Measurements from ENCODE around the gene PHF21B.

DNA sequence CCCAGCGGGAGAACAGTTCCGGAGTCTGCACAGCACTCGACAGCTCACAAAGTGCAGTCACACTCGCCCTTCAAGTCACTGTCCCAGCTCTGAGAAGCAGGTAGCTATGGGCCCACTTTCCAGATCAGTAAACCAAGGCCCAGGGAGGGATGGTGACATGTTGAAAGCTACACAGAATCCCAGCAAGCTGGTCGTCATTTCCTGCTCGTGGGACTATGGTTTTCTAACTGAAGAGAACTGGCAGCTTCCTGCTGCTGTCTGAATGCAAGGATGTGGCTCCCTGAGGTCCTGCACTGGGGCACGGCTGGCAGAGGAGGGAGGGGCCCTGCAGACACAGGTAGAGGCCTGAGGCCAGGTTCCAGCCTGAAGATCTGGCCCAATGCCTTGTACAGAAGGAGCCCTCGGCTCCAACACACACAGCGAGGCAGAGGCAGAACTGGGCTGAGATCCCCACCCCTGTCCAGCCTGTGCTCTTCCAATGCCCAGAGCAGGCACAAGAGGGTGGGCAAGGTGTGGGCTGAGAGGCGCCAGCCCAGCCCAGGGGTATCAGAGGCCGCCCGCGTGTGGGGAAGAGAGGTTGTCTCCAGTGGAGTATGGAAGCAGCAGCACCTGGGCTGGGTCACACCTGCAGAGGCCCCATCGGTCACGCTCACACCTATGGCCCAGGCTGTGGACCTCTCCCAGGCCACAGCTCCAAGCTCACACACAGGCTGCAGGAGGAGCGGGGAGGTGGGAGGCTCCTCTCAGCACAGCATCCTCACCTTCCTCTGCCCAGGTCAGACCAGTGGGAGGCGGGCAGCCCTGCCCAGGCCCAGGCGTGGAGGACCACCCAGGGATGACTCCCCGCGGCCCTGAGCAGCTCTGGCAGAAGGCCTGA is 119.2 kb downstream of the PHF21B start:
- TF ChIP-seq YY1 (IDR thresholded peaks at IDR 0.05; ENCODE audit: low read depth) (no peak), CEBPB (IDR thresholded peaks at IDR 0.05) (no peak), TEAD4 (IDR thresholded peaks at IDR 0.05) (no peak), CREB1 (IDR thresholded peaks at IDR 0.05; ENCODE audit: low read depth) (no peak), TCF12 (IDR thresholded peaks at IDR 0.05; ENCODE audit: low read depth) (no peak), TAF1 (IDR thresholded peaks at IDR 0.05; ENCODE audit: low read depth) (no peak), EP300 (IDR thresholded peaks at IDR 0.05; ENCODE audit: borderline replicate concordance) (no peak)
- TF ChIP-seq, protein P1, sequence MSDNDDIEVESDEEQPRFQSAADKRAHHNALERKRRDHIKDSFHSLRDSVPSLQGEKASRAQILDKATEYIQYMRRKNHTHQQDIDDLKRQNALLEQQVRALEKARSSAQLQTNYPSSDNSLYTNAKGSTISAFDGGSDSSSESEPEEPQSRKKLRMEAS (IDR thresholded peaks at IDR 0.05) = no peak
- TF ChIP-seq, protein P2, sequence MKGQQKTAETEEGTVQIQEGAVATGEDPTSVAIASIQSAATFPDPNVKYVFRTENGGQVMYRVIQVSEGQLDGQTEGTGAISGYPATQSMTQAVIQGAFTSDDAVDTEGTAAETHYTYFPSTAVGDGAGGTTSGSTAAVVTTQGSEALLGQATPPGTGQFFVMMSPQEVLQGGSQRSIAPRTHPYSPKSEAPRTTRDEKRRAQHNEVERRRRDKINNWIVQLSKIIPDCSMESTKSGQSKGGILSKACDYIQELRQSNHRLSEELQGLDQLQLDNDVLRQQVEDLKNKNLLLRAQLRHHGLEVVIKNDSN (IDR thresholded peaks at IDR 0.05) = no peak
- TF ChIP-seq, protein P3, sequence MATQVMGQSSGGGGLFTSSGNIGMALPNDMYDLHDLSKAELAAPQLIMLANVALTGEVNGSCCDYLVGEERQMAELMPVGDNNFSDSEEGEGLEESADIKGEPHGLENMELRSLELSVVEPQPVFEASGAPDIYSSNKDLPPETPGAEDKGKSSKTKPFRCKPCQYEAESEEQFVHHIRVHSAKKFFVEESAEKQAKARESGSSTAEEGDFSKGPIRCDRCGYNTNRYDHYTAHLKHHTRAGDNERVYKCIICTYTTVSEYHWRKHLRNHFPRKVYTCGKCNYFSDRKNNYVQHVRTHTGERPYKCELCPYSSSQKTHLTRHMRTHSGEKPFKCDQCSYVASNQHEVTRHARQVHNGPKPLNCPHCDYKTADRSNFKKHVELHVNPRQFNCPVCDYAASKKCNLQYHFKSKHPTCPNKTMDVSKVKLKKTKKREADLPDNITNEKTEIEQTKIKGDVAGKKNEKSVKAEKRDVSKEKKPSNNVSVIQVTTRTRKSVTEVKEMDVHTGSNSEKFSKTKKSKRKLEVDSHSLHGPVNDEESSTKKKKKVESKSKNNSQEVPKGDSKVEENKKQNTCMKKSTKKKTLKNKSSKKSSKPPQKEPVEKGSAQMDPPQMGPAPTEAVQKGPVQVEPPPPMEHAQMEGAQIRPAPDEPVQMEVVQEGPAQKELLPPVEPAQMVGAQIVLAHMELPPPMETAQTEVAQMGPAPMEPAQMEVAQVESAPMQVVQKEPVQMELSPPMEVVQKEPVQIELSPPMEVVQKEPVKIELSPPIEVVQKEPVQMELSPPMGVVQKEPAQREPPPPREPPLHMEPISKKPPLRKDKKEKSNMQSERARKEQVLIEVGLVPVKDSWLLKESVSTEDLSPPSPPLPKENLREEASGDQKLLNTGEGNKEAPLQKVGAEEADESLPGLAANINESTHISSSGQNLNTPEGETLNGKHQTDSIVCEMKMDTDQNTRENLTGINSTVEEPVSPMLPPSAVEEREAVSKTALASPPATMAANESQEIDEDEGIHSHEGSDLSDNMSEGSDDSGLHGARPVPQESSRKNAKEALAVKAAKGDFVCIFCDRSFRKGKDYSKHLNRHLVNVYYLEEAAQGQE (IDR thresholded peaks at IDR 0.05; ENCODE audit: low read depth) = no peak

Measured in Ishikawa (cell line).